ENCODE measurements around the gene SUCLG1.

GRCh38 chr2:84487298-84487996, 28.4 kb upstream of the SUCLG1 start:
- no peak for TF ChIP-seq CTCF (optimal IDR thresholded peaks at IDR 0.05 in 1 of 3, IDR thresholded peaks at IDR 0.05 in 1 of 3, conservative IDR thresholded peaks at IDR 0.05 in 1 of 3; ENCODE audit: extremely low read depth in 1 of 3, insufficient read depth in 2 of 3, low read length in 3 of 3)
- no peak for TF ChIP-seq EZH2 (IDR thresholded peaks at IDR 0.05; ENCODE audit: low read length)
